Measurements from ENCODE around the gene EIPR1.

GRCh38 chr2:3291750-3292149, 85.9 kb downstream of the EIPR1 start:
- TF ChIP-seq POLR2AphosphoS5 (IDR thresholded peaks at IDR 0.05; ENCODE audit: low read depth, low read length) (no peak), POLR2A (IDR thresholded peaks at IDR 0.05; ENCODE audit: low read depth, low read length) (no peak), TAF1 (IDR thresholded peaks at IDR 0.05; ENCODE audit: borderline replicate concordance, low read depth, low read length) (no peak)
